NCI-H146 treated with DMSO at 0.1 percent for 48 hours (cell line): ENCODE measurements around the gene ZDHHC8.

ENCODE experiments used
- DNase-seq: peaks from one replicate; lab custom pipeline; 2025; ENCODE audit not compliant: unreplicated experiment; lab: John Stamatoyannopoulos, UW

The ZDHHC8 gene

DNA sequence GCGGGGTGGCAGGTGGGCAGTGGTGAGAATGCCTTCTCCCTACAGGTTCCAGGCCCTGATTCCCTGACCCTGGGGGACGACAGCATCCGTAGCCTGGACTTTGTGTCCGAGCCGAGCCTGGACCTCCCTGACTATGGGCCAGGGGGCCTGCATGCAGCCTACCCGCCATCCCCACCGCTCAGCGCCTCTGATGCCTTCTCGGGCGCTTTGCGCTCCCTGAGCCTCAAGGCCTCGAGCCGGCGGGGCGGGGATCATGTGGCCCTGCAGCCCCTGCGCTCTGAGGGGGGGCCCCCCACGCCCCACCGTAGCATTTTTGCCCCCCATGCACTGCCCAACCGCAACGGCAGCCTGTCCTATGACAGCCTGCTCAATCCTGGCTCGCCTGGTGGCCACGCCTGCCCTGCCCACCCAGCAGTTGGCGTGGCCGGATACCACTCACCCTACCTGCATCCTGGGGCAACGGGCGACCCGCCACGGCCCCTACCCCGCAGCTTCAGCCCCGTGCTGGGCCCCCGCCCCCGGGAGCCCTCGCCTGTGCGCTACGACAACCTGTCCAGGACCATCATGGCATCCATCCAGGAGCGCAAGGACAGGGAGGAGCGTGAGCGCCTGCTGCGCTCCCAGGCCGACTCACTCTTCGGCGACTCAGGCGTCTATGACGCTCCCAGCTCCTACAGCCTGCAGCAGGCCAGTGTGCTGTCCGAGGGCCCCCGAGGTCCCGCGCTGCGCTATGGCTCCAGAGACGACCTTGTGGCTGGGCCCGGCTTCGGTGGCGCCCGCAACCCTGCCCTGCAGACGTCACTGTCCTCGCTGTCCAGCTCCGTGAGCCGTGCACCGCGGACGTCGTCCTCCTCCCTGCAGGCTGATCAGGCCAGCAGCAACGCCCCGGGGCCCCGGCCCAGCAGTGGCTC lies 11.4 kb downstream of the ZDHHC8 start:
- DNase-seq, result no peak

DNA sequence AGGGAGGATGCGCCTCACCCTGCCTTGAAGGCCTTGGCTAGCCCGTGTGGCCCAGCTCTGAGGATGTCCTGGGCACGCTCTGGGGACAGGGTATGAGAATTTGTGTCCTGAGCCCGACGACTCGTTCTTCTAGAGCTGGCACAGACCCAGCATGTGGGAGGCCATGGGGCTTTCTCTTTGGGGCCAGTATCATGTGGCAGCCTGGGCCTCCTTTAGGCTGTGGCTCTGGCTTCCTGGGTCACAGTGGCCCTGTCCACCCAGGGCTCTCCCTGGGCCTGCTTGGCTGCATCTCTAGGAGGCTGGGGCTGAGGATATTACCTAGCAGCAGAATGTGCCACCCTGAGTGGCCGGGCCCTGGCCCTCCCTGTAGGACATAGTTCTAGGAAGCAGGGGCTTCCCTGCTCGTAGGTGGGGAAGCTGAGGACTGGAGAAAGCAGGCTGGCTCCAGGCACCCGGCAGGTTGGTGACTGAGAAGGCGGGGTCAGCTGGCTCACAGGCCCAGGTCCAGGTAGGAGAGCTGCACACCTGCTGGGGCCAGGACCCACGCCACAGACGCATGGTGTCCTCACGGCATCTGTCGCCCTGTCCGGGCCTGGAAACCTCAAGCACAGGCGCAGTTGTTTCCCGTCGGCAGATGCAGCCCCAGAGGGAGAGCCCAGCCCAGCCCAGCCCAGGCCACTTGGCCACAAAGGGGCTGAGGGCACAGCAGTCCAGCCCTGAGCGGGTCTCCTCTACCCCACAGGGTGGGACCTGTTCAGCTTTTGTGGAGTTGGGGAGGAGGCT lies 12.5 kb downstream of the ZDHHC8 start:
- DNase-seq, result no peak

DNA sequence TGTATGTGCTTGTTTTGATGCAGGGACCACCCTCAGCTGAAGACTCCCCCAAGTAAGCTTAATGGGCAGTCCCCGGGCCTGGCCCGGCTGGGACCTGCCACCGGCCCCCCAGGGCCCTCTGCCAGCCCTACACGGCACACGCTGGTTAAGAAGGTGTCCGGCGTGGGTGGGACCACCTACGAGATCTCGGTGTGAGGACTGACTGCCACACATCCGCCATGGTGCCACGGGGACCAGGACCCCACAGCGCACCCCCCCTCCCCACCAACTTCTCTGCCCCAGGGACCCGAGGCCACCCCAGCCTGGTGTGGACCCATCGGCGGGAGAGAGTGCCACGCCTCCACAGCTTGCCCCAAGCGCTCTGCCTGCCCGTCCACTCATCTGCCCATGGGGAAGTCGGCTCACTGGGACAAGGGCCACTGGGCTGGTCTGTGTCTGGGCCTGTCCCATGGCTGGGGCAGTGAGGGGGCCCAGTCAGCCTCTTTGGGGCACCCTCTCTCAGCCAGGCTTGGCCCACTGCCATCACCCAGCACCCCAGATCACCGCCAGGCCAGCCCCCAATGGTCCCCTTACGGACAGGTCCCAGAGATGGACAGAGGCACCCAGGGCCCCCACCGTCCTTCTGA lies 13.7 kb downstream of the ZDHHC8 start:
- DNase-seq, result no peak

DNA sequence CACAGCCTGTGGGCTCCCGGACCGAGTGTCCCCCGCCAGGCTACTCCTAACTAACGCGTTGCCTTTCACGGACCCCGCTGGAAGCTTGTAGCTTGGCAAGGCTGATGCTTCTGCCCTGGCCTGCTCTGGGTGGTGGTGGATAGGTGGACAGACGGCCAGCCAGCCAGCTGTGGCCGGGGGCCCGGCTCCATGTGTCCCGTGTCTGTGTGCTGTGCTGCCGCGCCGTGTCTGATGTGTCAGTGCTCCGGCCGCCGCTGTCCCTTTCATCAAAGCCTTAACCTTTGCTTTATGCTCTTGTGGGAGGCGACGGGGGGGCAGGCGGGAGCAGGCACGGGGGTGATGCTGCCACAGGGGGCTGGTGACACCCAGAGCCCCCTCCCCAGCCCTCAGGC lies 14.2 kb downstream of the ZDHHC8 start:
- DNase-seq, result no peak

DNA sequence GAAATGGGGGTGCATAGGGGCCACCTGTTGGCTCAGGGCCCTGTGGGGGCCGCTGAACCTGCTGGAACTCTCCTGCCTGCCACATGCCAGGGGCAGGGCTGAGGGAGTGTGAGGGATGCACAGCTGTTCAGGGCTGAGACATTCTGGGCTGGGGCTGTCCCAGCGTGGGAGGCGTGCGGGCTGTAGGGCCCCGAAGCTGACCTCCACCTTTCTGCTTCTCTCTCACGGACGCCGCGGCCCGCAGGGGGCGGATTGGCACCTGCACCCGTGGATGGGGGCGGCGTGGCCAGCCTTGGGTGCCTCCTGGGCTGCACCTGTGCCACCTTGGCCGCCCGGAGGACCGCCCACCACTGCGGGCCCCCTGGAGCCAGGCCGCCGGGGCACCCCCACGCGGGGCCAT lies 15.2 kb downstream of the ZDHHC8 start:
- DNase-seq, result no peak

DNA sequence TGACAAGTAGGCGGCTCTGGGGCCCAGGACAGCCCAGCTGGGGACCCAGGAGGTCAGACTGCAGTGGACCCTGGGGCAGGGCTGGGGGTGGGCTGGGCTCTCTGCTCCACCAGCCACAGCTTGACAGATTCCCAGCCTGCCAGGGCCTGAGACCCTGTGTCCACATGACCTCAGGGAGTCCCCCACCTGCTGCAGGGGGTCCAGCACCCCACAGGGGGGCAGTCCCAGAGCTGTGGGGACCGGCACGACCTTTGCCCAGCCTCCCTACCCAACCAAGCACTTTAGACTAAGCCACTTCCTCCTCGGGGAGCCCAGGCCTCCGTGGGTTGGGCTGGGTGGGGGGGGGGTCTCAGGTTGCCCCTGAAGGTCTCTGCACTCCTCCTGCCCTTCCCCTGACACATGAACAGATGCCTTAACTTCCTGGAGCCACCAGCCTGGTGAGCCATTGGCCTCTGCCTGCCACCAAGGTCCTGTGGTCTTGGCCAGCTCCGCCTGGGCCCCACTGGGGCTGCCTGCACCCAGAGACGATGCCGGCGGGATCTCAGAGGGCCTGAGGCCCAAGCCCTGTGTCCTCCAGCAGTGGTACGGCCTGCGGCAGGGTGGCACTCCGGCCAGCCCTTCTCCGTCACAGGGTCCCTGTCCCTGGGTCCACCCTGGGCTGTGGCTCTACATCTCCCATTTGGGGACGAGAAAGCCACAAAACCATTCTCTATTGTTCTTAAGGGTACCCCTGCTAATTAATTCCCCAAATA lies 15.8 kb downstream of the ZDHHC8 start:
- DNase-seq, result no peak

DNA sequence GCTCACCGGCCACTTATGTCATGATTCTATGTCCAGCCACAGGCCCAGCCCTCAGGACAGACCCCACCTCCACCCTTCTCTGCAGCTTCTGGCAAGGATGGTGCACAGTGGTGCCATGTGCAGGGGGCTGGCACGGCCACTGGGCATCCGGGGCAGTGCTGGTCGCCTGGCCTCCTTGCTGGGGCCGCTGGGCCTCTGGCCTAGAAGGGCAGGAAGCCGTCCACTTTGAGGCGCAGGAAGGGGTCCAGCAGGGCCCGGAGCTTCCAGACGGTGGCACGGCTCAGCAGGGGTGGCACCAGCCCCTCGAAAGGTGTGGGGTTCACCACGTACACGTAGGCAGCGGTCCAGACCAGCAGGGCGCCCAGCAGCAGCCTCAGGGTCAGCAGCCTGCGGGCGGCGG lies 16.8 kb downstream of the ZDHHC8 start:
- no peak for DNase-seq

DNA sequence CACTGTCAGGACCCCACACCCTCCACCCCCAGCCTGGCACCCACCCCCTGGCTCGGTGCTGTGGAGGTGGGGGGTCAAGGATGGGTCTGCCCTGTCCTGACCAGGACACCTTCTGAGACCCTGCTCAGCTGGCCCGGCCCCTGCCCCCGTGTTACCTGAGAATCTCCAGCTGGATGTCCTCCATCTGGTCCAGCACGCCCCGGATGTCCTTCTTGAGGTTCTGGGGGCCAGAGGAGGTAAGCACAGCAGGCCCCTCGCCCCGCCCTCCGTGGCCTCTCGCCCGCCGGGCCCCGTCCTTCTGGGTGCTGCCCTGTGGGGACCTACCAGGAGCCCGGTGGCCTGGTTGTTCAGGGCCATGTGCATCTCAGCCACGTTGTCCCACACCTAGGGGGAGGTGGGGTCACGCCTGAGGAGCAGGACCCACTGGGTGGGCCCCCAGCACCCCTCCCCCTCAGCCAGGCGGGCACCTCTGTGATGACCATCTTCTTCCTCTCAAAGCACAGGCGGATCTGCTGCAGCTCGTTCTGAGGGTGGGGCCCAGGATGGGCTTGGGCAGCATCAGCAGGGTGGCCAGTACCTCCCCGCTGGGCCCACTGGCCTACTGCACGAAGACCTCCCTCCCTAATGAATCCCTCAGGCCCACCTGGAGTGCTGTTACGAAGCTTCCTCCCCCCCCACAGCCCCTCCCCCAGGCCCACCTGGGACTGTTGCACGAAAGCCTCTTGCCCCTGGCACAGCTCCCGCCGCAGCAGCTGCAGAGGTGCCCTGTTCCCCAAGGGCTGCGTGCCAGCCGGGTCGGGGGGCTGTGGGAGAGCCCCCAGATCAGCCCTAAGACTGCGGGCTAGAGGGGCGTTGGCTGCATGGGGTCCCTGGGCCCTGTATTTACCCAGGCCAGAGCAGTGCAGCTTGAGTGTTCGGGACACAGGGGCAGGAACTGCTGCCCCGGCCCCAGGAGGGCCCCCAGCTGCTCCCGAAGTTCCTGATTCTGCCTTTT lies 17.9 kb downstream of the ZDHHC8 start:
- DNase-seq, result no peak

DNA sequence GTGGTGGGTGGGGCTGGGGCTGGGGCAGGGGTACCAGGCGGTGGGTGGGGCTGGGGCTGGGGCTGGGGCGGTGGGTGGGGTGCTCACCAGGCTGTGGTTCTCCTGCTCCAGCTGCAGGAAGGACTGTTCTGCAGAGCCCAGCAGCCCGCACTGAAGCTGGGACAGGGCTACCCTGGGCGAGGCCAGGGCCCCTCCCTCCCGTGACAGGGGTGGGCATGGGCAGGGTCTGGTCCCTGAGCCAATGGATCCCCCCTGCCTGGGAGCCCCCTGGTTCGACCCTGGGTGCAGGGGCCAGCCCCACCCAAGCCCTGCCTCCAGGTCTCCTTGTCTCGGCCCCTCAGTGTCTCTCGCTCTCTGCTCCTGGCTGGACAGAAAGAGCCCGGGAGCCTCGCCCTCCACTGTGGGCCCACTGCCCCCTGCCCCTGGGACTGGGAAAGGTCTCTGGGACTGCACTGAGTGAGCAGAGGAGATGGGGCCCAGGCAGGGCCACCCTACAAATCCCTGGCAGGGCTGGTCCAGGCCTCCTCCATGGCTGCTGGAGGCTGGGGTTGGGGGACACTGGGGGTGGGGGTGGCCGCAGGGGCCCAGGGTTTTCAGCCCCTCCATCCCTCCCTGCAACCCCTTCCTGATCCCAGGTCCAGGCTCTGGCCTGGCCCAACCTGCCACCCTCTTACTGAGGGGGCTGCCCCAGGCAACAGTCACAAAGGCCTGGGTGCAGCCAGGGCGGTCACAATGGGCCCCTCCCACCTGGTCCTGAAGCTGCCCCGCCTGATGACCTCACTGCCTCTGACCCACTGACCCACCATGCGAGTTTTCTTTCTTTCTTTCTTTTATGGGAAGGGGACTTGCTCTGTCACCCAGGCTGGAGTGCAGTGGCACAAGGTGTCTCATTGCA lies 19.0 kb downstream of the ZDHHC8 start, which contains the start of gene CCDC188:
Gene CCDC188, minus strand, starts transcription at position 675 of the 895 bp plus-strand sequence. Its CDS starts 69 bp downstream, at position 606.
- DNase-seq, result no peak

DNA sequence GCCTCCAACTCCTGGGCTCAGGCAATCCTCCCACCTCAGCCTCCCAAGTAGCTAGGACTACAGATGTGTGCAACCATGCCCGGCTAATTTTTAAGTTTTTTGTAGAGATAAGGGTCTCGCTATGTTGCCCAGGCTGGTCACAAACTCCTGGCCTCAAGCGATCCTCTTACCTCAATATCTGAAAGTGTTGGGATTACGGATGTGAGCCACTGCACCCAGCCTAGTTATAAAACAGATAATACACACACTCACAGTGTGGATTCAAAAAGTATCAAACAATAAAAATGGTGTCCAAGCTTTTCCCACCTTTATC lies 19.6 kb downstream of the ZDHHC8 start:
- no peak for DNase-seq

DNA sequence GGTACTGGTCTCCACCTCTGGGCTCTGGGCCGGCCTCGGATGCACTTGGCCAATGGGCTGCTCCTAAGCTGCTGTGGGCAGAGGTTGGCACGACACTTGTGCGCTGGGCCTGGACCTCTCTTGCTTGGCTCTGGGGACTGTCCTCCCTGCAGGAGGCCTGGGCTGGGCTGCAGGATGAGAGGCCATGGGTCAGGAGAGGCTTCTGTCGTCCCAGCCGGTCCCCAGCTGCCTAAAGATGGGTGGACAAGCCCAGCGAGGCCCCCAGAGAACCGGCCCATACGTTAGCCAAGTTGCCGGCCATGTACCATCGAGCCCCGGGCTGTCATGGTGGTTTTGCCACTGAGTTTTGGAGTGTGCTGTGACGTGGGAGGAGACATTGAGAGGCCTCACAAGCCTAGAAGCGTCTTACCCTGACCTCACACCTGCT lies 20.9 kb downstream of the ZDHHC8 start:
- no peak for DNase-seq

DNA sequence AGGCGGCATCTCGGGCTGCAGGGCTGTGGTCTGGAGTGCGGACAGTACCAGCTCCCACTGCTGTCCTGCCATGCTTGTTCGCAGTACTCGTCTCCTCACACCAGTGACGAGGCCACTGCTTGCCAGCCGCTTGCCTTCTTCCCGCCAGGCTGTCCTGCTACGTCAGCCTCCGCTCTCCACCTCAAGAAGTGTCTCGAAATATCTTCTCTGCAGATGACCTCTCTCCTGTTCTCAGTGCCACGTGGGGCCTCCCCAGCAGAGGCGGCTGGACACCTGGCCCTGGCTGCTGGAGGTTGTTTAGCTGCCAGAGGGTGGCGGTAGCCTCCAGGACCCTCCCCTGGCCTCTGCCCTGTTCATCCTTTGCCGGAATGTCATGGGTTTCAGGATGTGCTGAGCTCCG lies 22.3 kb downstream of the ZDHHC8 start:
- DNase-seq, result no peak

DNA sequence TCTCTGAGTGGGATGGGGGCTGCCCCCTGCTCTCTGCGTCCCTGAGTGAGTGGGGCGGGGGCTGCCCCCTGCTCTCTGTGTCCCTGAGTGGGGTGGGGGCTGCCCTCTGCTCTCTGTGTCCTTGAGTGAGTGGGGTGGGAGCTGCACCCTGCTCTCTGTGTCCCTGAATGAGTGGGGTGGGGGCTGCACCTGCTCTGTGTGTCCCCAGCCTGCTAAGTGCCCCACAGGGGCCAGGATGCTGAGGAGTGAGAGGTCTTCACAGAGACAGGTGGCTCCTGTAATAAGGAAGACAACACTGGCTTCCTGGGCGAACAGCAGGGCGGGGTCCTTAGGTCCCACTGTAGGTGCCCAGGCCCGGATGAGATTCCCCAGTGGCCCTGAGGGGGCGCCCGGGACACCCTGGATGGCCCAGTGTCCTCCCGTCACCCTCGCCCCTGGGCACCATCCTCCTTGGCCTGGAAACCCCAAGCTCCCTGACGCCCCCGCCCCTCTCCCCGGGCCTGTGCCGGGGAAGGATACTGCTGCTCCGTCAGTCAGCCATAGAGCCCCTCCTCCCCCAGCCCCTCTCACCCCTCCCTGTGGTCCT lies 23.1 kb downstream of the ZDHHC8 start:
- DNase-seq, result peak; percentile 23

DNA sequence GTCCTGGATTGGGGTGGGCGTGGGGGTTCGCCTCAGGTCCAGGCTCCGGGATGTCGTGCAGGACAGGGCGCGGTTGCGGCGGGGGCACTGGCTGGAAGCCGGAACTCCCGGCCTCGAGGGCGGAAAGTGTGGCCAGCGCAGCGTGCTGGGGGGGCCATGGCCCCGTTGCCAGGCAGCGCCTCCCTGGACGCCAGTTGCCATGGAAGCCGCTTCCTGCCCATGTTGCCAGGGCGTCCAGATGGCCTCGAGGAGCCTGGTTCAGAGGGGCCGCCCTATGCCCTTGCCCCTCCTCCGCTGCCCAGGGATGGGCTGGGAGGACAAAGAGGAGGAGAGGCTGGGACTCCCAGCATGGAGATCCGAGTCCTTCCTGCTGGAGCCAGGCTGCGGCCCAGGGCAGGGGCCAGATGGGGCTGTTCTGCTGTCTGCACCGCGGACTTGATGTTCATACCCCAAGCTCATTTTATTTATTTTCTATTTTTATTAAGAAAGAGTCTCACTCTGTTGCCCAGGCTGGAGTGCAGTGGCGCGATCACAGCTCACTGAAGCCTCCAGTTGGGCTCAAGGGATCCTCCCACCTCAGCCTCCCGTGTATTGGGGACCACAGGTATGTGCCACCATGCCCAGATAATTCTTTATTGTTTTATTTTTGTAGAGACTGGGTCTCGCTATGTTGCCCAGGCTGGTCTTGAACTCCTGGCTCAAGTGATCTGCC lies 23.9 kb downstream of the ZDHHC8 start:
- peak; percentile 80 for DNase-seq

DNA sequence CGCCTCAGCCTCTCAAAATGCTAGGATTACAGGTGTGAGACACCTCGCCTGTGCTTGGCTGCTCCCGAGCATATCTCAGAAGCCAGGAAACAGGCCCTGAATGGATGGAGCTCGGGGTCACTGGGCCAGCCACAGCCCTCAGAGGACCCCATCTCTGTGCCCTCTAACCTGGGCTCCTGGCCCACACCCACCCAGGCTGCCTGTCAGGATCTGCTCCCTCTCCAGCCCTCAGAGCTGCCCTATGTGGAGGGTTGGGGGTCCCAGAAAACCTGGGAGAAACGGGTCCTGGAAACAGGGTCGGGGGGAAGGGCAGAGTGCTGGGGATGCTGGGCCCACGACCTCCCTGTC lies 24.4 kb downstream of the ZDHHC8 start:
- no peak for DNase-seq

DNA sequence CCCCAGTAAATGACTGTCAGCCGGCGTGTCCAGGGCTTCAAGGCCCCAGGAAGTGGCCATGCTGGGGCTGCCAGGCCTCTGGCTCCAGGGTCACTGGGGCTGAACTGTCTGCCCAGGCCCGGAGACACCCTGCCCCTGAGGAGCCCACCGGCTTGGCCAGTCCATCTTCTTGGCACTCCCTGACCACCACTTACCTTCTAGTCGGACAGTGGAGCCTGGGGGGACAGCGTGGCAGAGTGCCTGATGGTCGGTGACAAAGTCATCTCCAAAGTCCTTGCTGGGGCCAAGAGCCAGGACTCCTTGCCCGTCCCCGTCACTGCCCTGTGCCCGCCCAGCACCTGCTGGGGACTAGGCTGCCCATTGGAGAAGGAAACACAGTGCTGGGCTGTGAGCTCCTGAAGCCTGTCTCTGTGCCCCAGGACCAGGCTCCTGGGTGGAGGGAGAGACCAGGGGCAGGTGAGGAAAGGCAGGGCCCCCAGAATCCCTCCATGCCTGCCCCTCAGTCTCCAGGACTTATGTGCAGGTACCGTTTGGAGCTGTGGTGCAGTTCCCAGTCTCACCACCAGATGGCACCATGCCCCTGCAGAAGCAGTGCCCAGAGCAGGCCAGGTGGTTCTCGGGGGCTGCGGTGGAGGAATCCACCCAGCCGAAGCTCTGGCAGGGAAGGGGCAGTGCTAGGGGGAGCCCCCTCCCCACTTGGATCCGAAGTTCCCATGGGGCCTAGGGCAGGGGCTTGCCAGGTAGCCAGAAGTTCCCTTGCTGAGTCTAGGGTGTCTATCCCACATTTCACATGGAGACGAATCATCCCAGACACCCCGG lies 25.2 kb downstream of the ZDHHC8 start:
- DNase-seq, result no peak
